Measurements from ENCODE around the gene IFIT1B.

Gene IFIT1B

DNA sequence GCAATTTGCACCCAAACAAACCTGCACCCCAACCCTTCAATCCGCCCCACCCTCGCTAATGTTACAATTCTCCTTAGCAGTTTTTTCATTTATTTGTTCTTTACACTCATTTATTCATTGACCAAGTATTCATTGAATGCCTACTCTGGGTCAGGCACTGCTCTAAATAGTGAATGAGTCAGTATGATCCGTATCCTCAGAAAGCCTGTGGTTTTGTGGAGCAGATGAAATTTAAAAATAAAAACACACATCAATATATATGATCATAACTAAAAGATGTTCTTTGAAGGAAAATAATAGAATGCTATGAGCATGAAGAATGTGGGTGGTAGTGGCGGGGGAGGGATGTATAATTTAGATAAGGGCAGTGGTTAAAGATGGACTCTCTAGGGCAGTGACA lies 49.8 kb downstream of the IFIT1B start:
- no peak for DNase-seq (ENCODE audit: low read depth)
- TF ChIP-seq, protein P1, sequence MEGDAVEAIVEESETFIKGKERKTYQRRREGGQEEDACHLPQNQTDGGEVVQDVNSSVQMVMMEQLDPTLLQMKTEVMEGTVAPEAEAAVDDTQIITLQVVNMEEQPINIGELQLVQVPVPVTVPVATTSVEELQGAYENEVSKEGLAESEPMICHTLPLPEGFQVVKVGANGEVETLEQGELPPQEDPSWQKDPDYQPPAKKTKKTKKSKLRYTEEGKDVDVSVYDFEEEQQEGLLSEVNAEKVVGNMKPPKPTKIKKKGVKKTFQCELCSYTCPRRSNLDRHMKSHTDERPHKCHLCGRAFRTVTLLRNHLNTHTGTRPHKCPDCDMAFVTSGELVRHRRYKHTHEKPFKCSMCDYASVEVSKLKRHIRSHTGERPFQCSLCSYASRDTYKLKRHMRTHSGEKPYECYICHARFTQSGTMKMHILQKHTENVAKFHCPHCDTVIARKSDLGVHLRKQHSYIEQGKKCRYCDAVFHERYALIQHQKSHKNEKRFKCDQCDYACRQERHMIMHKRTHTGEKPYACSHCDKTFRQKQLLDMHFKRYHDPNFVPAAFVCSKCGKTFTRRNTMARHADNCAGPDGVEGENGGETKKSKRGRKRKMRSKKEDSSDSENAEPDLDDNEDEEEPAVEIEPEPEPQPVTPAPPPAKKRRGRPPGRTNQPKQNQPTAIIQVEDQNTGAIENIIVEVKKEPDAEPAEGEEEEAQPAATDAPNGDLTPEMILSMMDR (IDR thresholded peaks at IDR 0.05; ENCODE audit: low read depth, low read length, missing control alignments) = no peak
- no peak overlapping the region for H3K4me3 ChIP-seq (ENCODE audit: low read depth, low read length)

DNA sequence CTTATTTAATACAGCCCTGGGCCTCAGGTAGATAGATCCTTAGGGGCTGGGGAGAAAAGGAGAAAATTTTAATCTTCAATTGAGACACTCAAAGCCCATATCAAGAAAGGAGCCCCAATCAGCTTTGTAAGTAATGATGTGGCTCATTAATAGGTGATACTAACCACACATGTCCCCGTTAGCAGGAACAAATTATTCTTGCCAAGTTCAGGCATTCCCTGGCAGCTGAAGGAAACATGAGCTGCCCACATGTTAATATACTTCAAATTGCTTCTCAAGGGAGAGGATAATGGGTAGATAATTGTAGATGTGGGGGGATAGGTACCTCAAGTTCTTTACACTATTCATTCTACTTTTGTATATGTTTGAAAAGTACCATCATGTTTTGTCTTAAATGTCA lies 51.0 kb downstream of the IFIT1B start:
- TF ChIP-seq, protein P1 (IDR thresholded peaks at IDR 0.05; ENCODE audit: low read depth, low read length, missing control alignments) = no peak
- no peak for DNase-seq (ENCODE audit: low read depth)
- no peak overlapping the region for H3K4me3 ChIP-seq (ENCODE audit: low read depth, low read length)

DNA sequence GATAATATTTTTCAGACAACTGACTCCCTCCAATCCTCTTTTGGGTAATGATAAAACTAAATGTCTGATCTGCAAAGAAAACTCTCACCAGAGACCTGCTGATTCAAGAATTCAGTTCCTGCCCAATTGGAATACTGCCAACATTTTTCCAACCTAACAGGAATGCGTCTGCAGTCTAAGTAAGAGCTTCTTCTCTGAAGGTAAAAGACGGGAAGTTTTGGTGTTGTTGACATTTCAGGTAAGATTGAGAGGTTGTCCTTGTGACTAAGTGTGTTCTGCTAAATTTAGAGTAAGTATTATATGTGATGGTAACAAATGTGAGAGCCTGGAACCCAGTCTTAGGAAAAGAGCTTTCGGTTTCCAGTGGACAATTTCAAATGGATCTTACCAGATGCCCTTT lies 54.1 kb downstream of the IFIT1B start:
- H3K4me3 ChIP-seq (ENCODE audit: low read depth, low read length) = no peak overlapping the region
- TF ChIP-seq, protein P1 (IDR thresholded peaks at IDR 0.05; ENCODE audit: low read depth, low read length, missing control alignments) = no peak
- DNase-seq (ENCODE audit: low read depth) = no peak
